Neural progenitor cell (in vitro differentiated cells): ENCODE data around the gene GATAD2B.

Experiments
- CTCF ChIP-seq: fragments of 200-600 bp; sonication (generic); IDR thresholded peaks from 2 replicates; pipeline ENCODE4 v1.5.1; 2017; ENCODE audit warnings: antibody characterized with exemption, mild to moderate bottlenecking
- EZH2 ChIP-seq: fragments of 200-600 bp; sonication (generic); IDR thresholded peaks from 2 replicates; pipeline ENCODE4 v1.6.1; 2017; ENCODE audit warnings: antibody characterized with exemption, mild to moderate bottlenecking, moderate library complexity
- EZH2phosphoT487 ChIP-seq: fragments of 200-600 bp; sonication (generic); IDR thresholded peaks from 2 replicates; pipeline ENCODE4 v1.6.1; 2017; ENCODE audit warnings: antibody characterized with exemption

DNA sequence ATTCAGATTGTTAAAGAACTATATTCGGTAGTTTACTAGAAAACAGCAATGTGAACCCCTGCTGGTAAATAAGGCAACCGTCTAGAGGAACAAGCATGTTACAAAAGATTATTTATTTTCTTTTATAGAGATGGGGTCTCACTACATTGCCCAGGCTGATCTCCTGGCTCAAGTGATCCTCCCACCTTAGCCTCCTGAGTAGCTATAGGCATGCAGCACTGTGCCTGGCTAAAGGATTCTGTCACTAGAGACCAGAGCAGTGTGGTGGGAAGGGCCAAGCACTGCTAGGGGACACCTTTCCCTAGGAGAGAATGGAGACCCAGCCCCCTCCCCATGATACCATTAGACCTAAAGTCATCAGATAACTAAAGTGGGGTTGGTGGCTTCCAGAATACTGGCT is 118.7 kb downstream of the GATAD2B start:
- TF ChIP-seq CTCF (no peak), EZH2phosphoT487 (no peak), EZH2 (no peak)
